NCI-H748 treated with DMSO at 0.1 percent for 48 hours (cell line): ENCODE measurements around the gene SNX14.
"Not testable (repeated sequence)": the region's sequence is repeated elsewhere in the genome, so short reads cannot be mapped to it uniquely, and the experiment has no call there.

Experiments used
- DNase-seq: peaks from one replicate; lab custom pipeline; 2025; lab: John Stamatoyannopoulos, UW

SNX14 gene

DNA sequence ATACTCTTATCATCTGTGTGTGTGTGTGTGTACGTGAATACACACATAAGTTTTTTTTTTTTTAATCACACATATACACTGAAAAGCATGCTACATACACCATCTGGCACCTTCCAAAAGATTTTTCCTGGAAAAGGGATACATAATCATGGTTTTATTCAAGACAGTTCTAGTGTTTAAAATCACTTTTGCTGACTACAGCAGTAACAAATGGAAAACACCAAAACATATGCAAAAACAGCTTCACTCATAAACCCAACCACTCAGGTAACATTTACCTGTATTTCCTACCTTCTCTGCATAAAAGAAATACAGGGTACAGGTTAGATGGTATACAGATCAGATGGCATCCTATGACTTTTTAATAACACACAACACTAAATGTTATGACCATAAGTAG lies 2.5 kb downstream of the SNX14 start:
- DNase-seq: no peak

DNA sequence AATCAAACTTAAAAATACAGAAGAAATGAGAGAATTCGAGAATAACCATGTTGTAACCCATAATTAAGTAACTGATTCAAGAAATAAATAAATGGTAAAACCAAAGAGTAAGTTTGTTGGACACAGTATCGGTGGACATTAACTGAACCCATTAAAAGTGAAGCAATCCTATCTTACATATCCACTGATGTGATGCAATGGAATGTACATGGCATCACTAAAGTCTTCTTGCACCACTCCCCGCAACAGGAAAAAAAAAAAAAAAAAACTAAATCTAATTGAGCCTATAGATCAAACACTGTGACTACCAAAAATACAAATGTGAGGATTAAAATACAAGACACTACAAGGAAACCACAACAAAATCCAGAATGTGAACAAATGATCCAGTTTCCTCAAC lies 7.9 kb downstream of the SNX14 start:
- no peak for DNase-seq

DNA sequence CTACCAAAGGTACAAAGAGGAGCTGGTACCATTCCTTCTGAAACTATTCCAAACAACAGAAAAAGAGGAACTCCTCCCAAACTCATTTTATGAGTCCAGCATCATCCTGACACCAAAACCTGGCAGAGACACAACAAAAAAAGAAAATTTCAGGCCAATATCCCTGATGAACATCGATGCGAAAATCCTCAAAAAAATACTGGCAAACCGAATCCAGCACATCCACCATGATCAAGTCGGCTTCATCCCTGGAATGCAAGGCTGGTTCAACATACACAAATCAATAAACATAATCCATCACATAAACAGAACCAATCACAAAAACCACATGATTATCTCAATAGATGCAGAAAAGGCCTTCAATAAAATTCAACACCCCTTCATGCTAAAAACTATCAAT lies 10.8 kb downstream of the SNX14 start:
- not testable (repeated sequence) for DNase-seq

DNA sequence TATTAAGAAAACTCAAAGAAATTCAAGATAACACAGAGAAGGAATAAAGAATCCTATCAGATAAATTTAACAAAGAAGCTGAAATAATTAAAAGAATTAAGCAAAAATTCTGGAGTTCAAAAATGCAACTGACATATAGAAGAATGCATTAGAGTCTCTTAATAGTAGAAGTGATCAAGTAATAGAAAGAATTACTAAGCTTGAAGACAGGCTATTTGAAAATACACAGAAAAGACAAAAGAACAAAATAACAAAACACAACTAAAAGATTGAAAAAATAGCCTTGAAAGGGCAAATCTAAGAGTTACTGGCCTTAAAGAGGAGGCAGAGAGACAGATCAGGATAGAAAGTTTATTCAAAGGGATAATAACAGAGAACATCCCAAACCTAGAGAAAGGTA lies 12.1 kb downstream of the SNX14 start:
- no peak for DNase-seq

DNA sequence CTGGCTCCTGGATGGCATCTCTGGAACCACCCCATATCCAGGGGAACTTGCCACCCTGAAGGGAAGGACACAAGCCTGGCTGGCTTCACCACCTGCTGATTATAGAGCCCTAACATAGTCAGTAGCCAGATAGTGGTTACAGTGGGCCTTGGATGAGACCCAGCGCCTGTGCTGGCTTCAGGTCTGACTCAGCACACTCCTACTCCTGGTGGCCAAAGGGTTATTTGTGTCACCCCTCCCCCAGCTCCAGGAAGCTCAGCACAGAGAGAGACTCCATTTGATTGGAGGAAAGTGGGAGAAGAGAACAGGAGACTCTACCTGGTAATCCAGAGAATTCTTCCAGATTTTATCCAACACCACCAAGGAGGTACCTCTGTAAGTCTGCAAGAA lies 12.8 kb downstream of the SNX14 start:
- DNase-seq: no peak

DNA sequence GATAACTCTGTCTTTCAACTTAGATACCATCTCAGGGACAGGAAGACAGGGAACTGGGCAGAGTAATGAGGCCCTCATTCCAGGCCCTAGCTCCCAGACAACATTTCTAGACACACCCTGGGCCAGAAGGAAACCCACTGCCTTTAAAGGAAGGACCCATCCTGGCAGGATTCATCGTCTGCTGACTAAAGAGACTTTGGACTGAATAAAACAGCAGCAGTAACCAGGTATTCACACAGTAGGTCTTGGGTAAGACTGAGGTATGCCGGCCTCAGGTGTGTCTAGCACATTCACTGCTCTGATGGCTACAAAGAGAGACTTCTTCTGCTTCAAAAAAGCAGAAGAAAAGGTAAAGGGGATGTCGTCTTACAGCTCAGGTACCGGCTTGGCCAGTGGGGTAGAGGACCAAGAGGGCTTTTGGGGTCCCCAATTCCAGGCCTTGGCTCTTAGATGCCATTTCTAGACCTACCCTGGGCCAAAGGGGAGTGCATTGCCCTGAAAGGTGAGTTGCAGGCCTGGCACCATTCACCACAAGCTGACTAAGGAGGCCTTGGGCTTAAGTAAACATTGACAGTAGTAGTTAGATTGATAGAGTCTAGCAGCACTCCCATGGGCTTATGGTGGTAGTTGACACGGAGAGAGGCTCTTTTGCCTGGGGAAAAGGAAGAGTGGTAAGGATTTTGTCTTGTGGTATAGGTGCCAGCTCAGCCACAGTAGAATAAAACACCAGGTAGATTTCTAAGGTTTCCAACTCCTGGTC lies 13.4 kb downstream of the SNX14 start:
- DNase-seq: no peak

DNA sequence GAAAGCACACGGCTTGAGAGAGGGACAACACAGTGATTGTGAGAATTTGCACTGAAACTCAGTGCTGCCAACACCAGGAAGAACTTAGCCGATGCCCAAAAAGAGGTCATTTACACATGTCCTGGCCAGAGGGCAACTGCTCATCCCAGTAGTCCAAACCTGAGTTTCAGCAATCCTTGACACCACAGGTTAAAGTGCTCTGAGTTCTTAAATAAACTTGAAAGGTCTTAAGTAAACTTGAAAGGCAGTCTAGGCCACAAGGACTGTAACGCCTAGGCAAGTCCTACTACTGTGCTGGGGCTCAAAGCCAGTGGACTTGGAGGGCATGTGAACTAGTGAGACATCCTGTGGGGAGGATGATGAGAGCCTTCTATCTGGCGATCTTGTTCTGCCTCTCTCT lies 14.1 kb downstream of the SNX14 start:
- DNase-seq: no peak

DNA sequence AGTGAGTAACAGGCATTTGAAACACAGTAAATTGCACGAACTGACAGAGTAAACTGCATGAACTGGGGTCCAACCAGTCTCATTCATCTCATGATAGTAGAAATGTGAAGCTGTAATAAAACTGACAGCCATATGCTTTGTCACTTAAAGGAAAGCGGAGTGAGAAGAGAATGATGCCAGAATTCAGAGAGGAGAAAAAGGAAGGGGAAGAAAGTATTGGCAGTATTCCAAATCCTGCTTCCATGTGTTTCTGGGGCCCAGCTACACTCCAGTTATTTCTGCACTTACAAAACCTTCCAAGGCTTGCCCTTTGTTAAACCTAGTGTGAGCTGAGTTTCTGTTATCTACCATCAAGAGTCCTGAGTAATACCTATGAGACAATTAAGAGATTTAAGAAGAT lies 17.2 kb downstream of the SNX14 start:
- no peak for DNase-seq

DNA sequence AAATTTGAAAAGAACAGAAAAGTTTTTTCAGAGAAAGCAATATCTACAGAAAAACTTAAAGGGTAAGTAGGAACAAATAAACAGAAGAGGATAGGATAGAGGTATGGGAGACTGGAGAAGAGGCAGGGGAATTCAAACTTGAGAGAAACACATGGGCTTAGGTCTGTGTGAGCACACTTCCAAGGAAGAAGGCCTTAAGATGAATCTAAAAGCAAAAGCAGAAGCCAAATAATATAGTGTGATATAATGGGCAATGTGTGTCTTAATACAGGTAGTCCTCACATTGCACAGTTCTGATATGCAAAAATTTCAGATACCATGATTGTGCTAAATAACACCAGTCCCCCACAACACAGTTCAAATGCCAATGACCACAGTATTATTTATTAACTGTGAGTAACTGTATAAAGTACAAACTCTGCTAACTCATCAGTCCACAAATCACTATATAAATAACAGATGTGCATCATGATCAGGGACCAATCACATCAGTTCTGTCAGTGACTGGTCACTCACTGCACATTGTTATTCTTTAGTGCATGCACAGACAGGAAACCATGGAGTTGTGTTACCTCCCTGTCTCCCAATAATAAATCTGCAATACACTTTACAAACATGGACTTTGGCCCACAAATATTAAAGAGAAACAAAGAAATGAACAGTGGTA lies 18.6 kb downstream of the SNX14 start:
- DNase-seq: no peak

DNA sequence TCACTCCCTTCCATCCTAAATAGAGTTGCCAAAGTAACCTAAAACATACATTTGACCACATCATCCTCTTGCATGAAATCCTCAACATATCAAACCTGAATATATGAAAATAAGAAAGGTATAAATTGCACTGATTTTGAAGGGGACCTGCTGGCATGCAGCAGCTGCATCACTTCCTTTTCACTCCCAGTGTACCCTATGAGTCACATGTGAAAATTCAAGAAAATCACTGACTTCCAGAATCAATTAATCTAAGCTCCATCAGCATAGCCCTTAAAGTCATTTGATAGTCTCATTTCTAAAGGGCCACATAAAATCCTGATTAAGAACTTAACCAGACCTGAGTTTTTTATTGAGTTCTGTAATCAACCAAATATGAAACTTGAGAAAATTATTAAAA lies 24.3 kb downstream of the SNX14 start:
- no peak for DNase-seq

DNA sequence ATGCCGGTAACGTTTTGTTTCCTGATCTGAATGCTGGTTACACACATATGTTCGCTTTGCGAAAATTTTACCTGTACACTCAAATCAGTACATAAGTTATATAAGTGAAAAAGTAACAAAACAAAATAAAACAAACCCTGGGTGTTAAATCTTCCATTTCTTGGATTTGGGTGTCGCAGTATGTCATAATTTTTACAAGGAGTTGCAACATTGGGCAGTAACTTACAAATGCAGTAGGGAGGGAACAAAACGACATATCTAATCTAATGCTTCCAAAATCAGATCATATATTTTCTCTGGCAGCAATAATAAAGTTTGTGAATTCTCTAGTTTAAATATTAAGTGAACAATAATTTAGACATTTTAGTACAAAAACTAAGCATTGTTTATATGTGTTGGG lies 25.2 kb downstream of the SNX14 start:
- no peak for DNase-seq

DNA sequence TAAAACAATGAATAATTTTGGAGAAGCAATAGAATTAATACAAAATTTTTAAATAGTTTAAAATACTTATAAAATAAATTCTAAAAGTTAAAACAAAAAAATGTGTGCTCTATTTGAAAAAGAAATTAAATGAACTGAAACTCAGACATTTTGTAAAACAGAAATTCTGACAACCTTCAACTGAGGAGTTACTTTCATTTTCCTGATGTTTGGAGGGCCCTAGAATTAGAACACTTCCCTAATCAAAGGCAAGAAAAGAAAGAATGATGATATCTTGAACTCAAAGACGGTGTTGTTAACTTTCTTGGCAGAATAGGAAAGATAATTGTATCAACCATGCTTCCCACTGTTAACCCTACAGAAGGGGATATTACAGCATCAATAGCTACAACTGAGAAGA lies 27.9 kb downstream of the SNX14 start:
- DNase-seq: no peak

DNA sequence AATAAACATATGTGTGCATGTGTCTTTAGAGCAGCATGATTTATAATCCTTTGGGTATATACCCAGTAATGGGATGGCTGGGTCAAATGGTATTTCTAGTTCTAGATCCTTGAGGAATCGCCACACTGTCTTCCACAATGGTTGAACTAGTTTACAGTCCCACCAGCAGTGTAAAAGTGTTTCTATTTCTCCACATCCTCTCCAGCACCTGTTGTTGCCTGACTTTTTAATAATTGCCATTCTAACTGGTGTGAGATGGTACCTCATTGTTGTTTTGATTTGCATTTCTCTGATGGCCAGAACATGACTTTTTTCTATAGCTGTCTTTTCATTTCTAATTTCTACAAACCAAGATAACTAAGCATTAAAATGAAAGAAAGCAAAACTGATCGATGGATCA lies 29.4 kb downstream of the SNX14 start:
- DNase-seq: not testable (repeated sequence)

DNA sequence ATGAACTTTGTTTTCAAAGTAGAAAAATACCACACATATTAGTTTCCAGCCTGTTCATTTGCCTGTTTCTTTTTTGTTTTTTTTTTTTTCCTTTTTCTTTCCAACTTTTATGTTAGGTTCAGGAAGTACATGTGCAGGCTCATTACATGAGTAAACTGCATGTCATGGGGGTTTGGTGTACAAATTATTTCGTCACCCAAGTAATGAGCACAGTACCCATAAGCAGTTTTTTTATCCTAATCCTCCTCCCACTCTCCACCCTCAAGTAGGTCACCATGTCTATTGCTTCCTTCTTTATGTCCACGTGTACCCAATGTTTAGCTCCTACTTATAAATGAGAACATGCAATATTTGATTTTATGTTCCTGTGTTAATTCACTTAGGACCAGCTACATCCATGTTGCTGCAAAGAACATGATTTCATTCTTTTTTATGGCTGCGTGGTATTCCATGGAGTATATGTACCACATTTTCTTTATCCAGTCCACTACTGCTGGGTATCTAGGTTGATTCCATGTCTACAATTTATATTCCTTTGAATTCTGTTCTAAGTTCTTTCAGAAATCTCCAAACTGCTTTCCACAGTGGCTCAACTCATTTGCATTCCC lies 31.8 kb downstream of the SNX14 start:
- no peak for DNase-seq

DNA sequence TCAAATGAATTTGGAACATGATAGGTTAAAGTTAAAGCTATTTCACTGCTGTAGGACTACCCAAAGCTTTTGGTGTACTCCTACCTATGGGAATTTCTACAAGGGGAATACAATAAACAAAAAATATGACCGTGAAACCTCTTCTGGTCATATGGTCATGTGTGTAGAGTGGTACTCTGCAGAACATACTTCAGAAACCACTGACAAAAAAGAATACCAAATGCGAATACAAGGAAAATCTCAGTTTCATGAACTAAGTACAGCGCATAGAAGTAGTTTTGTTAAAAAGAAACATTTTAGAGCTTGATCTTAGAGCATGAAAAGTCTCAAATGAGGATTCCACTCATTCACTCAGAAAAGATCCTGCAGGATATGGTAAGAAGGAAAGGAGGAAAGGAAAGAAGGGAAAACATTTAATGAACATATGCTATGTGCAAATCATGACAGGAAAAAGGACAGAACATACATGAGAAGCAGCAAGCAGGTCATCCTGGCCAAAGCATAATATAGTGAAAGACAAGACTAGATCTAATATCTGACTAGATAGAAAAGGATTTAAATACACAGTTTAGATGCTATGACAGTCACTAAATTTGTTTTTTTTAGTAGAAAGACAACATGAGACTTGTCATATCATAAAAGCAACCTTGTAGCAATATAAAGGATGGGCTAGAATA lies 36.5 kb downstream of the SNX14 start:
- DNase-seq: no peak

DNA sequence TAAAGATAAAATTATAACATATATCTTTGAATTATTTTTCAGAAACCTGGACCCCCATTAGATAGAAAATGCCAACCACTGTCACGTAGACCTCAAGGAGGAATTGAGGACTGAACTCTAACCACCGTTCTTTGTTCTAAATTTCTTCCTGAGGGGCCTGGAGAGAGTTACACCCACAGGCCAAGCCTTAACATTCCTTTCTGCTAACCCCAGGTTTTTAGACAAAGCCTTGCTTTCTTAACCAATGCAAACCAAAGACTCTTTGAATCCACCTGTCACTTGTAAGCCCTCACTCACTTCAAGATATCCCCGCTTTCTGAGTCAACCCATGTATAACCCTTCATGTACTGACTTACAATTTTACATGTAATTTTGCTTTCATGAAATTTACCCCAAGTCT lies 41.0 kb downstream of the SNX14 start:
- no peak for DNase-seq

DNA sequence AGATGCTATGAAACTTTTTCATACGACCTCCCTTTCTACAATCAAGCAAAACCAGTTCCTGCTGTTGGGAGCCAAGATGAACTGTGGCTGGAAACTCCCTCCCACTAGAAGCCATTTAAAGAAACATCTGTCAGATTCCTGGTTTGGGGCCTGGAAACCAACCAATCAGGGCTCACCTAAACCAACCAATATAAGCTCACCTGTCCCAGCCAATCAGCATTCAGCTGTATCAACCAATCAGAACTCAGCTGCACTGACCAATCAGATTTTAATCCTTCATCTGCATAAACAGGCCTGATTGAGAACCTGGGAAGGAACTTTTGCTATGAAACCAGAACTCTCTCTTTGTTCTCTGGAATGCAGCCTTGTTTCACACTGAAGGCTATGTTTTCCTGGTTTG lies 42.4 kb downstream of the SNX14 start:
- DNase-seq: no peak

DNA sequence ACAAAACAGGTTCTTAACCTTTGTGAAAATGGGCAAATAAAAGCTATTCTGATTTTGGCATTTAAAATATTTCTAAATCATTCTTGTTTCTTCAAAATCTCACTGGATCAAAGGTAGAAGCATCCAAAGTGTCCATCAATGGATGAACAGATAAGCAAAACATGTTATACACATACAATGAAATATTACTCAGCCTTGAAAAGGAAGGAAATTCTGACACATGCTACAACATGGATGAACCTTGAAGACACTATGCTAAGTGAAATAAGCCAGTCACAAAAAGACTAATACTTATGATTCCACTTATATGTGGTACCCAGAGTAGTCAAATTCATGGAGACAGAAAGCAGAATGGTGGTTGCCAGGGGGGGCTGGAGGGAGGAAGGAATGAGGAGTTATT lies 45.9 kb downstream of the SNX14 start:
- no peak for DNase-seq

DNA sequence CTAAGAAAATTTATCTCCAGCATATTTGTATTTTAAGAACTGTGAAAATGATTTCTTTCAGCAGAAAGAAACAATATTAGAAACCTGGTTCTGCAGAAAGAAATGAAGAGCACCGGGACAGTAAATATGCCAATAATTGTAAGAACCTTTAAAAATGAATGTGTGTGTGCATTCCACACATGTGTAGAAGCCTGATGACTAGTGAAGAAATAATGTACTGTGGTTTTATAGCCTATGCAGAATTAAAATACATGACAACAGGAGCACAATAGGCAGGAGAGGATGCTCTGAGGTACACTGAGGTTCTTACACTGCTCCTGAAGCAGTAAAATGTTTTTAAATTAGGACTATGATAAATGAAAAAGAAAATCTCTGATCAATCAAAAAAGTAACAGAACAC lies 48.9 kb downstream of the SNX14 start:
- no peak for DNase-seq

DNA sequence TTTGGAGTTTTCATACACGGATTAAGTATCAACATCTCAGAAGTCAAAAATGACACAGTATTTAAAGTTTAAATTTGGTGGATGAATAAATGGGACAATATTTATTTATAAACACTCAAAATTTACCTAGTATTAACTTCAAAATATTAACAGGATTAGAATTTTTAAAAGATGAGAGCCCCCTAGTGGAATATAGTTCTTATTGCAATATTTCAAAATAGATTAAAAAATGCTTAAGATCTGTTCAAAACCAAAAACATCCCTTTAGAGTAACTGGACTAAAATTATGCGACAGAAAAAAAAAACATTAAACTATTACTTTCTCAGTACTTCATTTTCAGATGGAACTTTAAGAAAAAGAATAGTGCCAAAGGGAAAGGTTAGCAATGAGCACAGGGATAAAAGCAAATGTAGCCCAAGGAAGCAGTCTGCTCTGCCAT lies 56.6 kb downstream of the SNX14 start:
- no peak for DNase-seq

DNA sequence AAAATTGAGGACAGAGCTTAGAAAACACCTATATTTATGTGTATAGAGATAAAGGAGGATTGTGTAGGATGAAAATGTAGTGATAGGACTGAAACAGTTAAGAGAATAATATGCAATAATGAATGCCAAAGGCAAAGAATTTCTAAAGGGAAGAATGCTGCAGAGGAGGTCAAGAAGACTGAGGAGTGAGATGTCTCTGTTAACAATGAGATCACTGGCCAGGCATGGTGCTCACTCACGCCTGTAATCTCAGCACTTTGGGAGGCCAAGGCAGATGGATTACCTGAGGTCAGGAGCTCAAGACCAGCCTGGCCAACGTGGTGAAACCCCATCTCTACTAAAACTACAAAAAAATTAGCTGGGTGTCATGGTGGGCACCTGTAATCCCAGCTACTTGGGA lies 69.4 kb downstream of the SNX14 start:
- not testable (repeated sequence) for DNase-seq

DNA sequence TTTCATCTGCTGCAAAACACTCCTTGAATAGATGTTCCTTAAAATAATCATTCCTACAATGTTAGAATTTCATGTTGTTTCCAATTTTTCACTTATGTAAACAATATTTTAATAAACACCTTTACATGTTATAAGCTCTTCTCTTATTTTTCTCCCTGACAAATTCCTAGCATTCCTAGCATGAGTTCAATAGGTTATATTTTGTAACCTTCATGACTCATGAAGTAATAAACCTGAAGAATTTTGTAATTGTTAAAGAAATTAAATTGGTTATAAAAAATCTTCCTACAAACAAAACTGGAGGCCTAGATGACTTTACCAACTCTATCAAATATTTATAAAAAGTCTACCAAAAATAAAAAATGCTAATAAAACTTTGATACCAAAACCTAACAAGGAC lies 77.5 kb downstream of the SNX14 start:
- no peak for DNase-seq
